Upper lobe of right lung (tissue), 1 donor: Measurements from ENCODE around the gene TTLL13. TPM values are rescaled to one million over a fixed set of nuclear protein-coding genes. Genes with fewer than 3 reads are reported as not detected.
A peak's percentile ranks its signal among the peaks of the same experiment; 100 is the strongest.

Source experiments
- ATAC-seq: fragments of 200-7000 bp; cut with Tn5 transposase; one replicate; pipeline ENCODE4 v1.9.1; 2020; ENCODE audit warnings: mild to moderate bottlenecking, moderate library complexity
- DNase-seq: peaks from one replicate; pipeline ENCODE4 v3.0.0-alpha.2; 2020
- H3K27ac ChIP-seq: fragments of 200-600 bp; one replicate; pipeline ENCODE4 v1.8.0; 2022
- H3K27me3 ChIP-seq: fragments of 200-600 bp; one replicate; pipeline ENCODE4 v1.8.0; 2022; ENCODE audit warnings: mild to moderate bottlenecking
- H3K36me3 ChIP-seq: fragments of 200-600 bp; one replicate; pipeline ENCODE4 v1.8.0; 2022
- H3K4me1 ChIP-seq: fragments of 200-600 bp; one replicate; pipeline ENCODE4 v1.8.0; 2022
- H3K4me3 ChIP-seq: fragments of 200-600 bp; one replicate; pipeline ENCODE4 v1.8.0; 2022; ENCODE audit warnings: mild to moderate bottlenecking
- H3K9me3 ChIP-seq: fragments of 200-600 bp; one replicate; pipeline ENCODE4 v1.8.0; 2022
- CTCF ChIP-seq: fragments of 200-600 bp; IDR thresholded peaks from one replicate; pipeline ENCODE4 v1.8.0; 2022; ENCODE audit warnings: antibody characterized with exemption
- intact Hi-C: fragments of 100-400 bp; cut with DNase I; formaldehyde crosslinking; loops from one replicate; pipeline ENCODE4 v1.11.0; 2022
- total RNA-seq: library from RNA; stranded (reverse); fragmentation: NEBNext Ultra II Directional; extraction: Animal tissue kit (Norgen Biotek cat#: 25700); gene quantifications from one replicate; pipeline ENCODE4 v1.2.1, GENCODE V29; 2021
- donor health status: DM: no; HTN: yes; CAD: no; lungs with severe emphysema.

The TTLL13 gene
- total RNA-seq, 1 donor from 2014 or later: not detected

- Histone ChIP-seq H3K9me3 (no peaks in the 10 kb centered on the region), H3K4me3 (no peak overlapping the region), H3K36me3 (peaks cover 5% of the 10 kb centered on the region), H3K27me3 (no peaks in the 10 kb centered on the region), H3K4me1 (peaks cover 17% of the 10 kb centered on the region), H3K27ac (no peak overlapping the region)
- ATAC-seq (no peak), DNase-seq (no peak)
- intact Hi-C loops: no loop called here
- no peak for TF ChIP-seq CTCF
Observed at GRCh38 chr15:90202929-90203328, 46.4 kb upstream of the TTLL13 start.

- Histone ChIP-seq H3K27ac (no peak overlapping the region), H3K9me3 (no peaks in the 10 kb centered on the region), H3K4me3 (no peak overlapping the region), H3K4me1 (peaks cover 17% of the 10 kb centered on the region), H3K27me3 (no peaks in the 10 kb centered on the region), H3K36me3 (peaks cover 5% of the 10 kb centered on the region)
- TF ChIP-seq CTCF: no peak
- intact Hi-C loops: no loop called here
- no peak for ATAC-seq
- DNase-seq: no peak
Observed at GRCh38 chr15:90203473-90203872, 45.9 kb upstream of the TTLL13 start.

- peaks cover 5% of the 10 kb centered on the region for H3K36me3 ChIP-seq
- intact Hi-C loops: no loop called here
- no peaks in the 10 kb centered on the region for H3K9me3 ChIP-seq
- H3K4me1 ChIP-seq: peaks cover 17% of the 10 kb centered on the region
- ATAC-seq (no peak), DNase-seq (no peak)
- H3K27me3 ChIP-seq: no peaks in the 10 kb centered on the region
- no peak overlapping the region for H3K27ac ChIP-seq
- no peak overlapping the region for H3K4me3 ChIP-seq
- no peak for TF ChIP-seq CTCF
Observed at GRCh38 chr15:90203922-90204321, 45.4 kb upstream of the TTLL13 start.

- peaks cover 5% of the 10 kb centered on the region for H3K36me3 ChIP-seq
- DNase-seq: no peak
- H3K27ac ChIP-seq: no peak overlapping the region
- H3K4me3 ChIP-seq: no peak overlapping the region
- intact Hi-C loops: no loop called here
- no peak for TF ChIP-seq CTCF
- H3K4me1 ChIP-seq: peaks cover 17% of the 10 kb centered on the region
- H3K27me3 ChIP-seq: no peaks in the 10 kb centered on the region
- ATAC-seq: no peak
- no peaks in the 10 kb centered on the region for H3K9me3 ChIP-seq
Observed at GRCh38 chr15:90205050-90205848, 44.1 kb upstream of the TTLL13 start.

- Histone ChIP-seq H3K27ac (no peak overlapping the region), H3K9me3 (no peaks in the 10 kb centered on the region), H3K4me1 (peaks cover 19% of the 10 kb centered on the region), H3K36me3 (peaks cover 5% of the 10 kb centered on the region), H3K4me3 (no peak overlapping the region), H3K27me3 (no peaks in the 10 kb centered on the region)
- no peak for TF ChIP-seq CTCF
- DNase-seq: no peak
- intact Hi-C loops: no loop called here
- ATAC-seq: peak; percentile 21
Observed at GRCh38 chr15:90205886-90206285, 43.5 kb upstream of the TTLL13 start.
